ENCODE measurements around the gene GTF3C2.

DNA sequence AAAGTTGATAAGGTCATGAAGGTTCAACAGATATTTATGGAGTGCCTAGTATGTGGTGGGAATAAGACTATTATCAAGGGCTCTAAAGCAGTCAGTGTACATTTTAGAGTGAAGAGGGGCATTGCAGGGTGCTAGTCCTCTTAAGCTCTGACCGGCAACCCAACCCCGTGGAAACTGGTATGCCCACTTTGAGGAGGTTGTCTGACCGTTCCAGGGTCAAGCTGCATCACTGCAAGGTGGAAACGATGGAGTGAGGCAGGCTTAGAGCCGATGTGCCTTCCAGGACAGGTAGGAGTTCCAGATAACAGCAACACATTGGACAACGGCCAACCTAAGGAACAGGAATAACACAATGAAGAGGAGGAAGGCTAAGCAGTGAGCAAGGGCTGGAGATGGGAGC lies 46.9 kb downstream of the GTF3C2 start:
- TF ChIP-seq, protein P1, sequence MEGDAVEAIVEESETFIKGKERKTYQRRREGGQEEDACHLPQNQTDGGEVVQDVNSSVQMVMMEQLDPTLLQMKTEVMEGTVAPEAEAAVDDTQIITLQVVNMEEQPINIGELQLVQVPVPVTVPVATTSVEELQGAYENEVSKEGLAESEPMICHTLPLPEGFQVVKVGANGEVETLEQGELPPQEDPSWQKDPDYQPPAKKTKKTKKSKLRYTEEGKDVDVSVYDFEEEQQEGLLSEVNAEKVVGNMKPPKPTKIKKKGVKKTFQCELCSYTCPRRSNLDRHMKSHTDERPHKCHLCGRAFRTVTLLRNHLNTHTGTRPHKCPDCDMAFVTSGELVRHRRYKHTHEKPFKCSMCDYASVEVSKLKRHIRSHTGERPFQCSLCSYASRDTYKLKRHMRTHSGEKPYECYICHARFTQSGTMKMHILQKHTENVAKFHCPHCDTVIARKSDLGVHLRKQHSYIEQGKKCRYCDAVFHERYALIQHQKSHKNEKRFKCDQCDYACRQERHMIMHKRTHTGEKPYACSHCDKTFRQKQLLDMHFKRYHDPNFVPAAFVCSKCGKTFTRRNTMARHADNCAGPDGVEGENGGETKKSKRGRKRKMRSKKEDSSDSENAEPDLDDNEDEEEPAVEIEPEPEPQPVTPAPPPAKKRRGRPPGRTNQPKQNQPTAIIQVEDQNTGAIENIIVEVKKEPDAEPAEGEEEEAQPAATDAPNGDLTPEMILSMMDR (IDR thresholded peaks at IDR 0.05; ENCODE audit: insufficient read depth, low read depth, low read length) = no peak
- no peak for TF ChIP-seq EZH2 (IDR thresholded peaks at IDR 0.05; ENCODE audit: insufficient read depth, low read length)
